IMR-90 (cell line): Measurements from ENCODE around the gene NACC2. TPM values are rescaled to one million over a fixed set of nuclear protein-coding genes. Genes with fewer than 3 reads are reported as not detected.
A peak's percentile ranks its signal among the peaks of the same experiment; 100 is the strongest.

Source experiments
- ATAC-seq: fragments of 200-7000 bp; cut with Tn5 transposase; 2 replicates; pipeline ENCODE4 v1.9.1; 2020; ENCODE audit warnings: low read depth, mild to moderate bottlenecking, moderate library complexity
- BruUV-seq: library from RNA; stranded (reverse); fragments of 400-500 nt; replicated peaks from 2 replicates; lab custom pipeline; 2021; lab: Mats Ljungman, UMichigan
- CTCF ChIA-PET: fragments of 300-600 bp; formaldehyde crosslinking; extraction: SDS; loops from one replicate; lab custom pipeline; 2021; ENCODE audit warnings: antibody characterized with exemption; lab: Yijun Ruan, JAX
- POLR2A ChIA-PET: fragments of 300-600 bp; sonication (Branson Sonifier 250); formaldehyde crosslinking; loops from one replicate; lab custom pipeline; 2022; ENCODE audit warnings: antibody characterized with exemption; ENCODE audit not compliant: unreplicated experiment; lab: Charles Lee
- DNase-seq: peaks from one replicate; pipeline ENCODE4 v3.0.0; 2013
- H2AFZ ChIP-seq: replicated peaks from 2 replicates; pipeline ENCODE3; 2013; ENCODE audit warnings: low read length, mild to moderate bottlenecking; ENCODE audit not compliant: poor library complexity
- H2AK5ac ChIP-seq: 2 replicates; pipeline ENCODE4 v1.6.1; 2013; ENCODE audit warnings: low read depth, low read length, inconsistent platforms
- H2AK9ac ChIP-seq: replicated peaks from 2 replicates; pipeline ENCODE3; 2013; ENCODE audit warnings: mild to moderate bottlenecking, low read depth, low read length, moderate library complexity; ENCODE audit not compliant: poor library complexity
- H2BK120ac ChIP-seq: 2 replicates; pipeline ENCODE4 v1.6.1; 2013; ENCODE audit warnings: low read depth, low read length, inconsistent platforms
- H2BK15ac ChIP-seq: 3 replicates; pipeline ENCODE4 v1.6.1; 2013; ENCODE audit warnings: low read depth, low read length, inconsistent platforms
- H2BK20ac ChIP-seq: 2 replicates; pipeline ENCODE4 v1.6.1; 2013; ENCODE audit warnings: low read depth, mild to moderate bottlenecking, inconsistent platforms, low read length, moderate library complexity
- H2BK5ac ChIP-seq: 2 replicates; pipeline ENCODE4 v1.6.1; 2013; ENCODE audit warnings: mild to moderate bottlenecking, low read depth, low read length, inconsistent platforms; ENCODE audit not compliant: poor library complexity, severe bottlenecking
- H3K14ac ChIP-seq: replicated peaks from 2 replicates; pipeline ENCODE4 v1.6.1; 2013; ENCODE audit warnings: low read depth, low read length, inconsistent platforms
- H3K18ac ChIP-seq: 2 replicates; pipeline ENCODE4 v1.6.1; 2013; ENCODE audit warnings: low read depth, low read length, control low read depth
- H3K23ac ChIP-seq: 2 replicates; pipeline ENCODE4 v1.6.1; 2013; ENCODE audit warnings: low read depth, low read length, inconsistent platforms
- H3K27ac ChIP-seq: 2 replicates; pipeline ENCODE4 v1.5.1; 2013; ENCODE audit warnings: mild to moderate bottlenecking, control low read depth, low read length; ENCODE audit not compliant: insufficient read depth
- H3K27me3 ChIP-seq: 2 replicates; pipeline ENCODE4 v1.6.1; 2013; ENCODE audit warnings: low read length; ENCODE audit not compliant: control insufficient read depth, insufficient read depth
- H3K36me3 ChIP-seq: 2 replicates; pipeline ENCODE4 v1.6.1; 2013; ENCODE audit warnings: low read length, mixed read lengths; ENCODE audit not compliant: control insufficient read depth, insufficient read depth
- H3K4ac ChIP-seq: 2 replicates; pipeline ENCODE4 v1.6.1; 2013; ENCODE audit warnings: low read depth, low read length, inconsistent platforms
- H3K4me1 ChIP-seq: 2 replicates; pipeline ENCODE4 v1.6.1; 2013; ENCODE audit warnings: low read length, mixed read lengths; ENCODE audit not compliant: control insufficient read depth, insufficient read depth
- H3K4me2 ChIP-seq: 2 replicates; pipeline ENCODE4 v1.6.1; 2013; ENCODE audit warnings: low read depth, mild to moderate bottlenecking, control low read depth, low read length, moderate library complexity
- H3K4me3 ChIP-seq: 2 replicates; pipeline ENCODE4 v1.5.1; 2013; ENCODE audit warnings: low read depth, mild to moderate bottlenecking, control low read depth, low read length, moderate library complexity; ENCODE audit not compliant: insufficient read depth
- H3K56ac ChIP-seq: 2 replicates; pipeline ENCODE4 v1.6.1; 2013; ENCODE audit warnings: low read length, inconsistent platforms; ENCODE audit not compliant: insufficient read depth; ENCODE audit errors: extremely low read depth
- H3K79me1 ChIP-seq, 2 experiments: 2 replicates each; pipeline ENCODE4 v1.6.1; 2013; ENCODE audit warnings: low read length in 2 of 2, inconsistent platforms in 1 of 2, low read depth in 1 of 2
- H3K9ac ChIP-seq: 2 replicates; pipeline ENCODE4 v1.6.1; 2013; ENCODE audit warnings: low read depth, low read length, control low read depth
- H3K9me1 ChIP-seq: 2 replicates; pipeline ENCODE4 v1.6.1; 2013; ENCODE audit warnings: low read length, inconsistent platforms; ENCODE audit not compliant: insufficient read depth
- H3K9me3 ChIP-seq: 2 replicates; pipeline ENCODE4 v1.6.1; 2013; ENCODE audit warnings: low read length; ENCODE audit not compliant: control insufficient read depth, insufficient read depth
- H4K20me1 ChIP-seq: 2 replicates; pipeline ENCODE4 v1.6.1; 2013; ENCODE audit warnings: low read length, inconsistent platforms; ENCODE audit not compliant: insufficient read depth
- H4K5ac ChIP-seq: 2 replicates; pipeline ENCODE4 v1.6.1; 2013; ENCODE audit warnings: mild to moderate bottlenecking, low read depth, low read length, control low read depth
- H4K8ac ChIP-seq, 2 experiments: 2 replicates each; pipeline ENCODE4 v1.6.1; 2013; ENCODE audit warnings: low read depth in 2 of 2, low read length in 2 of 2, control low read depth in 1 of 2, inconsistent platforms in 1 of 2
- H4K91ac ChIP-seq: 2 replicates; pipeline ENCODE4 v1.6.1; 2013; ENCODE audit warnings: low read depth, low read length, inconsistent platforms; ENCODE audit not compliant: insufficient read depth
- BHLHE40 ChIP-seq: fragments of 150-350 bp; IDR thresholded peaks from 2 replicates; pipeline ENCODE4 v1.6.1; 2016; ENCODE audit warnings: mild to moderate bottlenecking, low read depth, low read length
- CEBPB ChIP-seq: IDR thresholded peaks from 2 replicates; pipeline ENCODE4 v1.6.1; 2012; ENCODE audit warnings: low read depth, low read length, improper control_type of control experiment
- CHD1 ChIP-seq: IDR thresholded peaks from 2 replicates; pipeline ENCODE4 v1.6.1; 2012; ENCODE audit warnings: low read depth, low read length, improper control_type of control experiment
- CTCF ChIP-seq: conservative IDR thresholded peaks from 2 replicates; pipeline ENCODE4 v1.5.1; 2012; ENCODE audit warnings: mild to moderate bottlenecking, low read depth, low read length, improper control_type of control experiment
- FOS ChIP-seq: fragments of 150-350 bp; IDR thresholded peaks from 2 replicates; pipeline ENCODE4 v1.6.1; 2016; ENCODE audit warnings: low read depth, low read length
- MAFK ChIP-seq: IDR thresholded peaks from 2 replicates; pipeline ENCODE4 v1.6.1; 2012; ENCODE audit warnings: low read depth, low read length, improper control_type of control experiment
- MAZ ChIP-seq: IDR thresholded peaks from 2 replicates; pipeline ENCODE4 v1.6.1; 2012; ENCODE audit warnings: low read depth, mild to moderate bottlenecking, low read length, improper control_type of control experiment, moderate library complexity, borderline replicate concordance
- MXI1 ChIP-seq: IDR thresholded peaks from 2 replicates; pipeline ENCODE4 v1.6.1; 2012; ENCODE audit warnings: low read depth, mild to moderate bottlenecking, low read length, moderate library complexity, borderline replicate concordance
- NFE2L2 ChIP-seq: fragments of 150-350 bp; IDR thresholded peaks from 2 replicates; pipeline ENCODE4 v1.6.1; 2016; ENCODE audit warnings: low read depth, mild to moderate bottlenecking, low read length
- POLR2A ChIP-seq: IDR thresholded peaks from 2 replicates; pipeline ENCODE4 v1.6.1; 2012; ENCODE audit warnings: mild to moderate bottlenecking, low read depth, low read length
- RAD21 ChIP-seq: IDR thresholded peaks from 2 replicates; pipeline ENCODE4 v1.6.1; 2012; ENCODE audit warnings: low read length, improper control_type of control experiment
- USF2 ChIP-seq: fragments of 150-350 bp; IDR thresholded peaks from 2 replicates; pipeline ENCODE4 v1.6.1; 2017; ENCODE audit warnings: mild to moderate bottlenecking, antibody characterized with exemption, low read length, low read depth
- WGBS, 2 experiments: methylation state at CpG; one replicate each; pipeline versions ENCODE4 v1.1.5 to v1.1.7; 2013; ENCODE audit warnings: missing lambda C conversion rate in 2 of 2; ENCODE audit not compliant: insufficient read length in 1 of 2; ENCODE audit errors: extremely low coverage in 2 of 2; 5-methylcytosine and 5-hydroxymethylcytosine counted together
- dilution Hi-C: fragments of 300-500 bp; cut with HindIII; formaldehyde crosslinking; loops from one replicate; pipeline ENCODE4 v1.14.3; 2018; ENCODE audit warnings: low sequenced_read_pairs; ENCODE audit not compliant: unreplicated experiment
- in situ Hi-C: fragments of 300-500 bp; cut with MboI; formaldehyde crosslinking; loops from 3 replicates; pipeline ENCODE4 v1.14.3; 2019; ENCODE audit warnings: low sequenced_read_pairs, inconsistent platforms, mixed read lengths
- intact Hi-C: fragments of 100-400 bp; cut with micrococcal nuclease; formaldehyde crosslinking; loops from 2 replicates; pipeline ENCODE4 v1.10.0; 2022
- polyA plus RNA-seq, 3 experiments: library from polyadenylated mRNA; depleted of rRNA; stranded (reverse); fragments of >200 nt; gene quantifications; 2 replicates each; pipeline ENCODE4 v1.2.3, GENCODE V29; 2012; ENCODE audit warnings: low replicate concordance in 1 of 3
- total RNA-seq: library from RNA; depleted of rRNA; stranded (reverse); fragments of >200 nt; gene quantifications from 2 replicates; pipeline ENCODE4 v1.2.3, GENCODE V29; 2012
- TF ChIP-seq, protein P1 (sequence below): fragments of 150-350 bp; IDR thresholded peaks from 2 replicates; pipeline ENCODE4 v1.6.1; 2016; ENCODE audit warnings: low read depth, mild to moderate bottlenecking, low read length, moderate library complexity, borderline replicate concordance

NACC2 gene
- total and polyA plus RNA-seq, 2 of the 4 experiments (the other 2 are of a cell fraction), result 7.9 to 19.0 TPM

DNA sequence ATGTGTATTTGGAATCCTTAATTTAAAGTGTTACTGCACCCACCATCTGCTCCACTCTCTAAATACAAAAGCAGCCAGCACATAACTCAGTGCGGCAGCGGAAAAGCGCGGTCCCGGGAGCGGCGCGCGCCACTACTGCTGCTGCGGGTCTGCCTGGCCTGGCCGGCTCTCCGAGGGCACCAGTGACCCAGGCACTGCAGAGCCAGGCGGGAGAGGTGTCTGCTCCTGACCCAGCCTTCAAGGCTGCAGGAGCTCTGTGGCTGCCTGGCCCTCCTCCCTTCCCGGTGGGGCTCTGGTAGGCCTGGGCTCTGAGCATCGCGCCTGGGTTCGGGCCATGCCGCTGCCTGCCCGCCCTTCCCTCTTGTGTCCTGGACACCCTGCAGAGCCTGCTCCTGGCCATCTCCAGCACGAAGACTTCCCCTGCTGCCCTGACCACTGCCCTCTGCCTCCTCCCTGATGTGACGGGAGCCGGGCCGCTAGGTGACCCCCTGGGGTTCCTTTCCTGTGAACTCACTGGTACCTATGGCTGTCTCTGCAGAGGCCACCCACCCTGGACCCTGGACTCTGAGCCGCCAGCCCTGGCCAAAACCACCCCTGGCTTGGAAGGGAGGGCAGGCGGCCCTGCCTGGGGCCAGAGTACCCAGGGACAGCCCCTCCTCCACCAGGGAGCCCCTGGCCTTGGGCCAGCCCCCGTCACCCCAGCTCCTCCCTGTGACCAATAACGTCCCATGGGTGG lies 101.2 kb downstream of the NACC2 start:
- Histone ChIP-seq H3K23ac (no peak overlapping the region), H4K8ac (peak overlapping the region in 1 of 2 experiments; percentile 95; a peak in 2 of 4 replicates), H3K18ac (no peak overlapping the region), H3K56ac (no peak overlapping the region), H3K4ac (peak overlapping the region; percentile 47; the same call in 1 of the 2 replicates), H2BK20ac (no peak overlapping the region), H4K20me1 (no peaks in the 10 kb centered on the region), H4K5ac (no peak overlapping the region; the same call in 1 of the 2 replicates), H2AK9ac (peak overlapping the region; percentile 81), H2BK120ac (0 out of 2 replicates have a peak overlapping the region, but pooled peaks have one; percentile 39), H3K27ac (no peak overlapping the region), H3K4me1 (peaks cover 21% of the 10 kb centered on the region), H2BK5ac (no peak overlapping the region), H3K36me3 (no peaks in the 10 kb centered on the region), H2AK5ac (0 out of 2 replicates have a peak overlapping the region, but pooled peaks have one; percentile 8), H3K27me3 (no peaks in the 10 kb centered on the region), H3K9me1 (no peaks in the 10 kb centered on the region), H3K14ac (0 out of 2 replicates have a peak overlapping the region, but pooled peaks have one; percentile 40), H3K9me3 (no peaks in the 10 kb centered on the region), H3K9ac (no peak overlapping the region), H2AFZ (peak overlapping the region; percentile 18), H3K79me1 (0 out of 4 replicates have a peak, but pooled peaks cover 0 to 3% of the 10 kb centered on the region in 2 experiments), H2BK15ac (no peak overlapping the region), H4K91ac (0 out of 2 replicates have a peak overlapping the region, but pooled peaks have one; percentile 32), H3K4me2 (no peak overlapping the region), H3K4me3 (no peak overlapping the region)
- ChIA-PET POLR2A (no interaction called here), CTCF (no interaction called here)
- DNase-seq, result no peak
- no peak for TF ChIP-seq USF2
- no peak for TF ChIP-seq MAZ
- TF ChIP-seq BHLHE40, result no peak
- no peak for TF ChIP-seq MXI1
- TF ChIP-seq CHD1, result no peak
- no peak for TF ChIP-seq NFE2L2
- no peak for TF ChIP-seq FOS
- TF ChIP-seq POLR2A, result no peak
- no peak for TF ChIP-seq RAD21
- TF ChIP-seq CTCF, result no peak
- no peak for TF ChIP-seq CEBPB
- no peak for TF ChIP-seq MAFK
- TF ChIP-seq, protein P1, sequence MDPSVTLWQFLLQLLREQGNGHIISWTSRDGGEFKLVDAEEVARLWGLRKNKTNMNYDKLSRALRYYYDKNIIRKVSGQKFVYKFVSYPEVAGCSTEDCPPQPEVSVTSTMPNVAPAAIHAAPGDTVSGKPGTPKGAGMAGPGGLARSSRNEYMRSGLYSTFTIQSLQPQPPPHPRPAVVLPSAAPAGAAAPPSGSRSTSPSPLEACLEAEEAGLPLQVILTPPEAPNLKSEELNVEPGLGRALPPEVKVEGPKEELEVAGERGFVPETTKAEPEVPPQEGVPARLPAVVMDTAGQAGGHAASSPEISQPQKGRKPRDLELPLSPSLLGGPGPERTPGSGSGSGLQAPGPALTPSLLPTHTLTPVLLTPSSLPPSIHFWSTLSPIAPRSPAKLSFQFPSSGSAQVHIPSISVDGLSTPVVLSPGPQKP, result no peak
- WGBS, 2 experiments, result 91% methylated on average over 8 of the region's 27 CpGs; no CpG with 5 or more reads in 1 of the 2 experiments
- intact Hi-C loops (no loop called here), in situ Hi-C loops (no loop called here), dilution Hi-C loops (no loop called here)
- BruUV-seq, result no TSS peak
- ATAC-seq, result no peak
